Activated CD4-positive, alpha-beta T cell treated with anti-CD3 and anti-CD28 coated beads for 1 hour (primary cell): ENCODE data around the gene REV1.

ENCODE experiments used
- DNase-seq: peaks from one replicate; pipeline ENCODE4 v3.0.0-alpha.2; 2020

REV1 gene

DNA sequence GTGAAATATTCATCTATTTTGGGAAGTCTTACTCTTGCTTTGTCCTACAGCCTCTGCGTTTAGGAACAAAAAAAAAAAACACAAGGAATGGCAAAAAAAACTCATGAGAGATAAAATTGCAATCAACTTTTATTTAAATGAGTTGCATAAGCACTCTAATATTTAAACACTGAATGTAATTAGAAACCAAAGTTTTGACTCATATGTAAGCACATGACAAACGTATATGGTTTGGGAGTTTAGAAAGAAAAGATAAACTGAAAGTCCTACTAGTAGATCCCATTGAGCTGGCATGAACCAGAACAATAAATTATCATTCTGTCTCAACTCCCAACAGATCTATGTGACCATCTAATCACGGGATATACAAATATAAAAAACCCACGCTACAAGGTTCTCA lies 44.8 kb downstream of the REV1 start:
- no peak for DNase-seq

DNA sequence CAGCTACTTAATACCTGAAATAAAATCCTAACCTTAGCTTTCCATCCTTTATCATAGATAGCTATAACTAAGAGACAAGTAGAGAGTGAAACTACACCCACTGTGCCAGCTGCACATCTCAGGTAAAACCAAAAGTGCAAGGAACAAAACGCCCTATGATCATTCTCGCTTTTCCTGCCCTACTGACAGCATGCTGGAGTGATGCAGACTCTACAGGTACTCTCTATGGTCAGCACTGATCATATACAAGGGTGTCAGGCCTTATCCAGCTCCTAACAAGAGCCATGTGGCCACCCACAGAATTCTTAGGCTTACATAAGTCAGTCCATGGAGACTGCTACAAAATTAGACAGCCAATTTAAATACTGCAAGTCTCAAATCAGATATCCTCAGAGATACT lies 45.6 kb downstream of the REV1 start:
- no peak for DNase-seq

DNA sequence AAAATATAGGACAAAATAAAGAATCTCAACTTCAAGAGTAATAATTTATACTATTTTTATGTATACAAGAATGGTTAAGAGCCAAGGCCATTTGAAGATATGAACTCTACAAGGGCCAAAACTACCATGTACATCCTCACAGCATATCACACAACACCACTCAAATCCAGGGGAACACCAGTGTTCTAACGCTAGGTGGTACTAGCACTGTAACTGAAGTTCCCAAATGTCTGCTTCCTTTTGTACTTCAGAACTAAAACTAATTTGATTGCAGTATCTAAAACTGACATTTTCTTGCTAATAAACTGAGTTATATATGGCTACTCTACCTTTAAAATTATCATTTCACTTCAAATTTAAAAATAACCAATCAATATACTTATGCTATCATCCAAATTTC lies 47.0 kb downstream of the REV1 start:
- no peak for DNase-seq

DNA sequence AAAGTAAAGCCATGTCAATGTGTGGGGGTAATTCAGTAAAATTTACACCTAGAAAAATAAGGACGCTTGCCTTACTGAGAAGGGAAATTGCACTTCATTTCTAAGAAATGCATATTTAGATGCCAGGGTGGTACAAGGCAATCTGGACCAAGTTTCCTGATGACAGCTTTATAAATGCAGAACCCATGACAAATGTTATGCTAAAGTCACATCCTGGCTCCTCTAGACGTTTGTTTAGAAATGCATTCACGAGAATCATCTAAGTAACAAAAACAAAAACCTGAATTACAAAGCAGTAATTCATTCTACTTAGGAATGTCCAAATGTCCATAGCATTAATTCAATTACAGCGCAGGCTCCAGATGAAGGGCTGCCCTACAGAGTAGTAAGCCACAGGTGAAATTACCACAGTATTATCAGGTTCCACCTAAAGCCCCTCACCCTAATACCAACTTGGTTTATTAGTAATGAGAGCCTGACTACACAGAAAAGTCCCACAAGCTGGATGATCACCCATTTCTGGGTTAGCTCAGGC lies 49.8 kb downstream of the REV1 start:
- no peak for DNase-seq

DNA sequence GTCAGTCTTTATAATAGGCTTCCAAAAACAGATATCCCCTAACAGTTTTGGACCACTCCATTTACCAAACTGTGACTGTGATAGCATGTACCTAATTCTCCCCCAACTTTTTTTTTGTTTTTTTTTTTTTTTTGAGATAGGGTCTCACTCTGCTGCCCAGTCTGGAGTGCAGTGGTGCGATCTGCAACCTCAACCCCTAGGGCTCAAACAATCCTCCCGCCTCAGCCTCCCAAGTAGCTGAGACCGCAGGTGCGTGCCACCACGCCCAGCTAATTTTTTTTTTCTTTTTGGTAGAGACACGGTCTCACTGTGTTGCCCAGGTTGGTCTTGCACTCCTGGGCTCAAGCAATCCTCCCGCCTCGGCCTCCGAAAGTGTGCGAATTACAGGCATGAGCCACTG lies 52.9 kb downstream of the REV1 start:
- DNase-seq = no peak

DNA sequence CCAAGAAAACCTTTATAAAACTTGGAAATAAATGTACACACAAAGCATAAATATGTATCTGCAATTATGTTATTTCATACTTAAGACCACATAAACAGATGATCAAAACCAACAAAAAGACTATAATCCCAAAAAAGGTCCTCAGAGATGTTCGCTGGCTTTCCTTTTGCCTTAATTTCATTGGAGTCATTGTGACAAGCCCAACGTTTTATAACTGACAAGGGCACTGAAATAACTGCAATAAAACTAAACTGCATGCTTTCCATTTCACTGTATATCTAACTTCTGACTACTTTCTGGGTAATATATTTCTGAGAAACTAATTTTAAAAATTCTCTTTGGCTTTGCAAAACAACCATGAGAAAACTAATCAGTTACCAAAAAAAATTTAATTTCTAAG lies 56.5 kb downstream of the REV1 start:
- DNase-seq = no peak

DNA sequence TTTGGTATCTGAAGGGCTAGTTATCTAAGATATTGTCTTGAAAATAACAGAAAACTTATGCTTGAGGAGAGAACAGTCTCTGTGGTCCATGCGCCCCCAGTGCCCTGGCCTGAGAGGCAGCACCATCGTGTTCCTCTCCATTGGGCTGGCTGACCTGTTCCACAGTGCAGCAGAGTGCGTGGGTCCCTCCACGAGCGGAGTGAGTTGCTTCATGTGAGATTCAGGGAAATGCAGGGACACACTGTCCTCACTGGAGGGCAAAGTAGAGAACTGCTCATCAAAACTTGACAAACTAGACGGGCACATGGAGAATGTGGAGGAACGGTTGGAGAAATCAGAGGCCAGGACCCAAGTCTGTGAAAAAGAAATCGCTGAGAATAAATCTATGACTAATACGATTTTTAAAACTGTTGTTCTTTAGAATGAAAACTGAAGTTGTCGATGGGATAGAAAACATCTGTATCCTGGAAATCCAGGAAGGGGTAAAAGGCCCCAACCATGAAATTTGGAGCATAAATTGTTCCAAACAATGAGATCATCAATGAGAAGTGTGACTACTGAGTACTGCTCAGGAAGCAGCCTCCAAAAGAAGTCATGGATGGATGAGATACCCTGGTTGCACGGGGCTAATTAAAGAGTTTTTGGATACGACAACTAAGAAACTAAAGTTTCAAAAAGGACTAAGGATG lies 58.1 kb downstream of the REV1 start:
- DNase-seq = no peak

DNA sequence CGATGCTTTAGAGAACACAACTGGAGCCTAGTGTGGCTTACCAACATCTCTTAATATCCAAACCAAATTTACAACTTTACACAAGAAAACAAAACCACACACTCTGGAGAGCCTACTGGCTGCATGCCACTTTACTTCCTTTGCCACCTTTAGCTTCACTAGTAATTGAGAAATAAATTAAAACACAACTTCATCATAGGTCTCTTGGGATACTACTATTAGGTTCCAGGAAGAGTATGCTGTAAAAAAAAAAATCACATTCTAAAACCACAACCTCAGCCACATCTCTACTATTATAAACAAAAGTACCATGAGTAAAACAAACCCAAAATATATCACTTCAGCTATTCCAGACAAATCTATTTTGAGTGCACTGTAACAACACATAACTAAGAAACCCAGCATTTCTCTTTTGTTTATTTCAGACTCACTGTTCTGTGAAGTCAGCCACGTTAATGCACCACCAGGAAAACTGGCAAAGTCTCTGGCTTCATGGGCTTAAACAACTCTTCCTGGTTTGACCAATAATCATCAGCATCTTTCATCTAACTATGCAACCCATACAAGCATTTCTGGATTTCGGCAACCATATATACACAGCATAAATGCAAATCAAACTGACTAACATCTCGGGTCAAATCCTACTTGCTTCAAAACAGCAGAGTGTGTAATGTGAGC lies 59.1 kb downstream of the REV1 start:
- no peak for DNase-seq

DNA sequence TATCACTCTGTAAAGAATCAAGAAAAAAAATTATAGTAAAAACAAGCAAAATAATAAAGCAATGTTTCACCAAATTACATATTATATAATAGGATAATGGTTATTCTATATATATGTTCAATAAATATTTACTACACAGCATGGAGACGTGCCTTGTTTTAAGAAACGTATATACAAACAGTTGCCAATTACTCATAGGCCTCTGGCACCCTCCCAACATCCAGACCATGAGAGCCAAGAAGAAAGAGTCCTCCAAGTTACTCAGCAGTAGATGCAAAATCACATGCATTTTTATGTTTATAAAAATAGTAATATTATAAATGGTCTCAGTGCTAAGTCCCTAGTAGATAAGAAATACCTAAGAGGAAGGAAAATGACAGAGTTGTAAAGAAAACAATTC lies 64.8 kb downstream of the REV1 start:
- DNase-seq = no peak

DNA sequence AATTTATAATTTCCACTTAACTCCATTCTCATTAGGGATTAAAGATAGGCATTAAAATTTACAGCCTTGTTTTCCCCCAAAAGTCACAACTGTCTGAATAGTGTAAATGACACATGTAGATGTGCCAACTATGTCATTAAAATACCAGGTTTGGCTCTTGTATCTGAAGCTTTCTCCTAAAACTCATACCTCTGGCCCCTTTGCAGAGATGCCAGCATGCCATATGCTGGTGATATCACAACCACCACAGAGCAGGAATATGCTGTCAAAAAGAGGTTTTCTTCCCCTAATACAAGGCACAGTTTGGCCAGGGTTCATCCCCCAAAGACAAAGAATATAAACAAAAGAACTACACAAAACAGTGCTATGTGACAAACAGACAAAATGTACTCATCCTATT lies 65.4 kb downstream of the REV1 start:
- no peak for DNase-seq

DNA sequence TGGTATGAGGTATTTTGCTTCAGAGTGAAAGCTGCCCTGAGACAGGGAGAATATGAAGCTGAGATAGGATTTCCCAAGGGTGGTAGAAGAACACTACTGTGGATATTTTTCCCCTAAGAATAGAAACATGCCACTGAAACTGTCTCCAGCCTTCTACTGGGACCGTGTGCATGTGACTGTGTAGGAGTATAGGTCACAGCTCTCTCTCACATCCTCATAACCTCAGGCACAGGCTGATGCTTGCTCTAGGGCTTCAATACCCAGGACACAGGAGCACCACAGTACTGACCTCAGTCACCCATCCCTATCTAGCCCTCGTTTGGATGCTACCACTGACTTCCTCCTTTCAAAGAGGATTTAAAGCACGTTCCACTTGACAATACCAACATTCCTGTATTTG lies 67.2 kb downstream of the REV1 start:
- DNase-seq = no peak

DNA sequence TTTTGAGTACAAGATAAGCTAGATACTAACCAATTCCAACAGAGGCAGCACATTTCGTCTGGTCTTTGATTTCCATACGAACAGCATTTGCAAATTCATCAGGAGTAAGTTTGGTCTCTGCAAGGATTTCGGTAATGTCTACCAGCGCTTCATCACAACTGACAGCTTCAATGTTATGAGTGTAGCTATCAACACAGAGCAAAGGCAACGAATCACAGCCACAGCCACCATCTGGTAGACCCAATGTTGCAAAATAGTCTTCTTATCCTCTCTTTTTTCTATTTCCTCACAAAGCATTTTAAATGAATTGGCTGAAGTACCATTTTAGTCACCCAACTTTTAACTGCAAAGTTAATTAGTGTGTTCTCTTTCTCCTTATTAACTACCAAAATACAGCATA lies 68.3 kb downstream of the REV1 start:
- no peak for DNase-seq

DNA sequence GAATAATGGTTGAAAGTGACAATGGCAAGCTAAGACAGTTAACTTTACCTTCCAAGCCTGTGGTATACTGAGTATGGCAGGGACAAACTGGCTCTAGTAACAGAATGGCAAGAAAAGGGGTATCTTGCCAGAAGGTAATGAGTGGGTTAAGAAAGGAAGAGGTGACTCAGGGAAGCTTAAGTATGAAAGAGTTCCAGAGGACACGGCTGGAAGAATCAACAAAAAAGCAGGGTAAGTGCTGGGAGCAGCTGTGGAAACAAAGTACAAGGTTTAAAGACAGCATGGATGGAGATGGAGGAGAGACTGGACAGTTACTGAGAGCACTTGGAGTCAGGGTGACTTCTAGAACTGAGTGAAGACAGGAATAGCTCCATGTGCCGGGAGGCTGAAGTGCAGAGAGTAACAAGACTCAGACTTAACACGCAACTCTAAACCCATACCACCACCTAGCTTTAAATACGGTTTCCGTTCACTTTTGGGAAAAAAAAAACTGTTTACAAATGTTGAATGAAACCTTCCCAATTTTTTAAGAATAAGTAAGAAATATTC lies 69.0 kb downstream of the REV1 start:
- DNase-seq = no peak

DNA sequence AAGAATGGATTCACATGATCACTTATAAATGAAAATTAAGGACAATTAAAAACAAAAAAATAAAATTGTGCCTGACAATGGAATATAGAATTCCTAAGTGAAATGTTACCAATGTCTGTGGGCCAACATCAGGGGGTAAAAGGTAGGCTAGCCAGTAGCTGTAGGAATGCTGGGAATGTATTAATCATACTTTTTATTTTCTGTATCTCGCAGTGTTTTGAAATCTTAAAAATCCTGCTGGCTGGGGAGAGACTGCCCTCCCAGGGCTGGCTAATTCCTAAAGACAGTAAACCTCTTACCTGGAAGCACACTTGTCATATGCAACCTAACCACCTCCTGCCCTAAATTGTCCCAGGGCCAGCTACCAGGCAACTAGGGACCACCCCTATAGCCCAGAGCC lies 69.8 kb downstream of the REV1 start:
- no peak for DNase-seq

DNA sequence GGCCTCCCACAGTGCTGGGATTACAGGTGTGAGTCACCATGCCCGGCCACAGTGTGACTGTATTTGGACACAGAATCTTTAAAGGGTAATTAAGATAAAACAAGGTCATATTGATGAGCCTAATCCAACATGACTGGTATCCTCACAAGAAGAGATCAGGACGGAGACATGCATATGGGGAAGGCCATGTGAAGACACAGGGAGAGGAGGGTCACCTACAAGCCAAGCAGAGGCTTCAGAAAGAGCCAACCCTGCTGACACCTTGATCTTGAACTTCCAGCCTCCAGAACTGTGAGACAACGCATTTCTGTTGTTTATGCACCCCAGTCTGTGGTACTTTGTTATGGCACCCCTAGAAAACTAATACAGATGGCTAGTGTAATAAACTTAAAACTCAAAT lies 72.4 kb downstream of the REV1 start:
- DNase-seq = no peak

DNA sequence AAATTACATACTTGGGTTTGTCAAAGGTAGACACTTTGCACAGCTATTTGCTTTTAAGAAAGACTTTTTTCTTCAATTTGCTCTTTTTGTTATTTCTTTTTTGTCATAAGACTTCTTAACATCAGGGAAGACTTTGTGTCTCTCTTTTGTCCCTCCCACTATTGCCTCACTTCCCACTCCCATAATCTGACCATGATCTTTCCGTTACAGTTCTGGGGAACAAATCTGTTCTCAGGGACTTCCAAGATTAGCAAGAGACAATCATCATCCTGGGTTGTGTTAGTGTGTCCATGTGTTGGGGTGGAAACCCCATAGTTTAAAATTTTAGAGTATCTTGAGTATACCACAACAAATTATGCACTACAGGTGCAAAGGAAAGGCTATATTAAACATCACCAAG lies 75.3 kb downstream of the REV1 start:
- no peak for DNase-seq

DNA sequence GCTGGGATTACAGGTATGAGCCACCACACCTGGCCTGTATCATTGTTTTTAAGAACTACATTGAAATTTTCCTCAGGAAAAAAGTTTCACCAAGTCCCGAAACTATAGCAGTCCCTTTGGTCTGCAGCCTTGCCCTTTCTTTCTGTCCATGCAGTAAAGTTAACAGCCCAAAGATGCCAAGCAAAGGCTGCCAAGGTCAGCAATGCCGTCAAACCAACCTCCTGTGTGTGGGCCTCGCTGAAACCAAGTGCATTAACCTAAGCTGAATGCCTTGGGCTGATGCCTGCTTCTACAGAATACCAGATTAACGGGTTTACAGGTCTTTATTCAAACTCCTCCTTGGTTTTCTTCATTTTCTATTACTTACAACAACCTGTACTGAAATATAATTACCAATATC lies 79.5 kb downstream of the REV1 start:
- no peak for DNase-seq

DNA sequence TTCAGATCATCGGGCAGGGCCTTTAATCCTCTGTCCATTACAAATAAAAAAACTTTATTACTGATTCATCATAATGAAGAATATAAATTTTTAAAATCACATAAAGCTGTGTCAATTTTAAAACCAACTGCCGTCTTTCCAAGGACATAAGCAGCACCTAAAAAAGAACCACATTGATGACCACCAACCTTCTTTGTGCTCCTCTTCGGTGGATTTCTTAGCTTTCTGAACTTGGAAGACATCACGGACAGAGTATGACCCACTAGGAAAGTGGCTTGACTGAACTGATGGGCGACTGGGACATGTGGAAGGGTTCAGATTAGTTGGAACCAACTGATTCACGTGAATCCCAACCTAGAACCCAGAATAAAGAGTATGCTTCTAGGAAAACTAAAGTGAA lies 83.7 kb downstream of the REV1 start:
- DNase-seq = no peak

DNA sequence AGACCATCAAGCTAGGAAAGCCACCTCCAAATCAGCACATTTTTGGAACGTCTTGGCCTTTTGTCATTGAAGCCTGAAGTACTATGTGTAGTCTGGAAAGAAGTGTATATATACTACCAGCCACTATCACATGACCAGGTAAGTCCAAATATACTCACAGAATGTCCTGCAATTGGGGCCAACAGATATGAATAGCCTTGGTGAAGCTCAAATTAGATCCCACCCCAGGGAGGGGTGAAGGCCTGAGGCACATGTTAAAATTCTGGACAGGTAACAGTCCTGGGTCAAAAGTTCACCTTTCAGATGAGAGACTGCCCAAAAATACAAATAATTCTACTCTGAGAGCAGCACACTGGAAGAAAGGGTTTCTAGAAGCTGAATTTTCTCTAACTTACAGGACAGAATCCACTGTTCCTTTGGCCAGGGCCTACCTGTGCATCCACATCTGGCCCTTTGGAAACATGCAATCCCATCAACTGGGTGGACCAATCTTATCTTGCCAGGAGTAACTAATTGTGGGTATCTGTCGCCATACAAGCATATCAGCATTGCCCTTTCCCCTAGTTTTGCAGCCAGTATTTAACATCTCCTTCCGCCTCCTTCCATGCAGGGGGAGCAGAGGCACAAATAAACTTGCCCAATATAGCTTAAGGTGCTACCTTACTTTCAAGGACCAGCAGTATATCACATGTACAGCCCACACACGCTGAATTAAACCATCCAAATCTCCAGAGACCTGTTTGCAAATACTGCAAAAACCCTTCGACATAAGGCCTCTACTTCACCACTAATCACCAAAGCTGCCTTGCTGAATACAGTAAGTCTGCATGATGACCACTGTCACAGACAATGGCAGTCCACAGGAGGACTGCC lies 84.8 kb downstream of the REV1 start:
- no peak for DNase-seq

DNA sequence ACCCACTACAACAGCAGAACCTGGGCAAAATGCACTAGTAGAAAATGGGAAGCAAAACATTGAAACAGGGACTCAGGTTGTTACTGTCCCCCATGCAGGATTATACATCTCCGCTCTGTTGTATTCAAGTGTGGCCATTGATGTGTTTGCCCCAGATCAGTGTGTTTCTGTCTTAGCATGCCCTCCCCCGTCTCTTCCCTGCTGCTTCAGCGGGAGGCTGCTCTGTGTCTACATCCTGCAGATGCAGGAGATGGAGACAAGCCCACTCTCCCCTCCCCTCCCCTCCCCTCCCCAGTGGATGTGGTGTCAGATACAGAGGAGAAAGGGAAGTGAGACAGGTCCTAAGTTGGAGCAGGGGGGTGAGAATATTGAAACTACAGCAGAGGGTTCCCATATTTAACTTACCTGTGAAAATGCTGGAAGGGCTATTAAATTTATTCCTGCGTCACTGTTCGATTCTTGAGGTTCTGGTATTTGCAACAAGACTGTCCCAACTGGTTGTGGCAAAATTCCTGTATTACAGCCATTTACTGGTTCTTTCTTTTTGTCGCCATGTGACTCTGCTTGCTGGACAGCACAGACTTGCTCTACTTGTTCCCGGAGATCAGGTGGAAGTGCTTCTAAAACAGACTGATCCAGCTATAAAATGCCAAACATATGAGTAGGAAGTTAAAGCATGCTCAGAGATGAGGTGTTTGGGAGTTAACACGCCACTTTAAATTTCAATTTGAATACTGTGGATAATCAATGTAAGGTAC lies 85.6 kb downstream of the REV1 start:
- DNase-seq = no peak

DNA sequence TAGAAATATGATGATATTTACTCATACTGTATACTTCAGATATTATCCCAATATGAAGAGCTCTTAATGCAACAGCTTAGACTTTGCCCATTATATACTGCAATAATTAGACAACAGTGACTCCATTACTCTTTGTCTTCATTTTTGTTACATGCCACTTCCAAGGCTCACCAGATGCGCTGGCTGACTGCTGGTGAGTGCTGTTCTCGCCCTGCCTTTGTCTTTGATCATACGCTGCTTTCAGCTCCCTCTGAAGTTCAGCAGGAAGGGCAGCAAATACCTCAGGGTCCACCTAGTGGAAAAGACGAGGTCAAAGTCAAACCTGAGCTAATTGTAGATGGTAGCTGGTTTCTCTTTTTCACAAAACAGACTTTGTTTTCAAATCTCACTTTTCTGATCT lies 86.3 kb downstream of the REV1 start:
- no peak for DNase-seq

DNA sequence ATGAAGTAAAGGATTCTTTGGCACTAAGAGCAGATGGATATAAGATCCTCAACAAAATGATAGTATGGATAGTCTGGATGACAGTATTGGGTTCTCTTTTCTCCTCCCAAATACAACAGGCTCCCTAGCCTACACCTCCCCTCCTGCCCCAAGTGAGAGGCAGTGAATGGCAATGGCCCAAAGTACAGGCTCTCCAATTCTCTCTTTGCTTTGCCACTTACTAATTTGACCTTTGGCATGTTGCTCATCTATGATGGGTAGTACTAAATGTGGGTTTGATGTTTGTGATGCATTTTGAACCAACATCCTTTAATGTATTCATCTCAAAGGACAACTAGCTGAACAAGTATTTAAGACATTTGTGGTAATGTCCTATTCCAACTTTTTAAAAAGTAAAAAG lies 86.7 kb downstream of the REV1 start:
- DNase-seq = no peak

DNA sequence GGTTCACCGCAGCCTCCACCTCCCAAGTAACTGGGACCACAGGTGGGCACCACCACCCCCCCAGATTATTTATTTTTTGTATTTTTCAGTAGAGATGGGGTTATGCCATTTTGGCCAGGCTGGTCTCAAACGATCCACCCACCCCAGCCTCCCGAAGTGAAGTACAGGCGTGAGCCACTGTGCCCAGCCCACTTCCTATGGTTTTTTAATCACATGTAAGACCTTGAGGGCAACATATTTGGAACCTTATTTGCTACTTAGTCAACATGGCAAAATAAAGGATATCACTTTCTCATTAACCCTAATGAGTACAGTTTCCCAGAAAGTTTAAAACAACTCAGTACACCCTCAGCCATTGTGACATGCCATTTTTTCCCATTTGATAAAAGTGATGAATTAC lies 88.0 kb downstream of the REV1 start:
- DNase-seq = no peak
